ENCODE measurements around the gene MAMSTR.
"Not testable (repeated sequence)": the region's sequence is repeated elsewhere in the genome, so short reads cannot be mapped to it uniquely, and the experiment has no call there.

Gene MAMSTR

GRCh38 chr19:48685583-48685982 is 33.9 kb downstream of the MAMSTR start:
- no peak for DNase-seq

- DNase-seq: no peak
These were observed 36.2 kb downstream of the MAMSTR start for GRCh38 chr19:48683349-48683748.

- no peak for DNase-seq
These were observed 38.4 kb downstream of the MAMSTR start for GRCh38 chr19:48681127-48681470.

GRCh38 chr19:48680436-48681126 is 38.9 kb downstream of the MAMSTR start:
- DNase-seq: no peak

GRCh38 chr19:48680006-48680405 is 39.5 kb downstream of the MAMSTR start:
- not testable (repeated sequence) for DNase-seq

GRCh38 chr19:48678201-48678600 is 41.3 kb downstream of the MAMSTR start:
- DNase-seq: no peak

GRCh38 chr19:48676887-48677286 is 42.6 kb downstream of the MAMSTR start:
- DNase-seq: no peak

GRCh38 chr19:48676487-48676886 is 43.0 kb downstream of the MAMSTR start:
- DNase-seq: no peak

- peak; percentile 93 for DNase-seq
These were observed 44.4 kb downstream of the MAMSTR start for GRCh38 chr19:48674921-48675824.

GRCh38 chr19:48674216-48674809 is 45.2 kb downstream of the MAMSTR start:
- no peak for DNase-seq

GRCh38 chr19:48673436-48674100 is 46.0 kb downstream of the MAMSTR start:
- no peak for DNase-seq

GRCh38 chr19:48672994-48673393 is 46.5 kb downstream of the MAMSTR start, which contains the start of gene NTN5:
Gene NTN5 (minus strand): TSS chr19:48673017. CDS start chr19:48670986, 2,031 bp downstream.
- no peak for DNase-seq

GRCh38 chr19:48671446-48671995 is 48.0 kb downstream of the MAMSTR start:
- DNase-seq: no peak

GRCh38 chr19:48670699-48671445 is 48.7 kb downstream of the MAMSTR start:
- DNase-seq: no peak

GRCh38 chr19:48669903-48670668 is 49.4 kb downstream of the MAMSTR start:
- no peak for DNase-seq

GRCh38 chr19:48668761-48669160 is 50.8 kb downstream of the MAMSTR start:
- no peak for DNase-seq

GRCh38 chr19:48668332-48668731 is 51.2 kb downstream of the MAMSTR start:
- DNase-seq: no peak

- DNase-seq: no peak
These were observed 53.7 kb downstream of the MAMSTR start for GRCh38 chr19:48665786-48666185.

GRCh38 chr19:48664476-48664875 is 55.0 kb downstream of the MAMSTR start:
- DNase-seq: no peak

- DNase-seq: no peak
These were observed 55.9 kb downstream of the MAMSTR start for GRCh38 chr19:48663667-48664066.

All from islet precursor cell (in vitro differentiated cells).